Measurements from ENCODE around the gene CAV2.
"Not testable (repeated sequence)": the region's sequence is repeated elsewhere in the genome, so short reads cannot be mapped to it uniquely, and the experiment has no call there.

Gene CAV2, protein sequence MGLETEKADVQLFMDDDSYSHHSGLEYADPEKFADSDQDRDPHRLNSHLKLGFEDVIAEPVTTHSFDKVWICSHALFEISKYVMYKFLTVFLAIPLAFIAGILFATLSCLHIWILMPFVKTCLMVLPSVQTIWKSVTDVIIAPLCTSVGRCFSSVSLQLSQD

DNA sequence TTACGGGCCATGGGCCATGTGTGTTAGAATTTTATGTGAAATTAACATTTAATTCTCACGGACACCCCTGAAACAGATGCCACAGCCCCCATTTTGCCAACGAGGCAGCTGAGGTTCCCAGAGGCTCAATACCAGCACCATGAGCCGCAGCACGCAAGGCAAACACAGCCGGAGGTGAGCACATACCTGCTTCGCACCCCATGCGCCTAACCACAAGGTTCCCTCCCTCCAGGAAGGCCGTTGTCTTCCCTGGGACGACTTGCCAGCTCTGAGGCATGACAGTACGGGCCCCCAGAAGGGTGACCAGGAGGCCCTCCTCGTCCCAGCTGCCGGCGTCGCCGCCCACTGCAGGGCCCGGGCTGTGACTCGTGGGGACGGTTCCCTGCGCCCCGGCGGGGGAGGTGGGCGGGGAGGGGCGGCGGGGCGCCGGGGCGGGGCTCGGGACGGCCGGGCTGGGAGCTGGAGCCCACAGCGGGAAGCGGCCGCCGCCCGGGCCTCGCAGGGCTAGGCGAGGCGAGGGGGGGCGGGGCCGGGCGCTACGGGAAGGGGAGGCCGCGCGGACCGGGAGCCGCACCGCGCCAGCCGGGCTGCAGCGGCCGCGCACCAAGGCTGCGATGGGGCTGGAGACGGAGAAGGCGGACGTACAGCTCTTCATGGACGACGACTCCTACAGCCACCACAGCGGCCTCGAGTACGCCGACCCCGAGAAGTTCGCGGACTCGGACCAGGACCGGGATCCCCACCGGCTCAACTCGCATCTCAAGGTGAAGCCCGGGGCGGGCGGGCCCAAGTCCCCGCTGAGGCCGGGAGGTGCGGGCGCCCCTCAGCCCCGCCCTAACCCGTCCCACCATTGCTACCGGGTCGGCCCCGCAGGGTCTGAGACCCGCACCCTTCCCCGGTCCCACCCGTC, at the start of gene CAV2:
TSS of gene CAV2 (plus strand) at position 571 of the 910 bp plus-strand sequence. CDS start at position 615, 44 bp downstream.
- in situ Hi-C loops (cut with HindIII; ENCODE audit: low sequenced_read_pairs): no loop called here

DNA sequence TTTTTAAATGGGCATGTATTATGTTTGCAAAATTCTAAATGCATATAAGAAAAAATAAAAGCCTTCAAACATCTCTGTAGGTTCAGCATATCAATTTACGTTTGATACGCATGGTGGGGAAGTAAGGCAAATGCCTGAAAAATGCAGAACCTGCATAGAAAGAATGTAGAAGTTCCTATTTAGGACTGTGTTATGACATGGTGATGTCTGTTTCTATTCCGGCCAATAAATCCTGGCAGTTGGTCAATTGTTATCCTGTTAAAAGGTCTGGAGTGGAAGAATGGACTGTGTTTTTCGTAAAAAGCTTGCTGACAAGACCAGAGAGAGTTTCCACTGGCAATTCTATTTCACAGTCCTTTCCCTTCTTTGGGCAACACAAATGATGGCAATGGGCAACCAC, 49.6 kb upstream of the CAV2 start:
- in situ Hi-C loops (cut with HindIII; ENCODE audit: low sequenced_read_pairs): loop anchor here (5.0 kb wide), 1 partner anchor 33 kb away; no protein-coding TSS in a partner anchor

DNA sequence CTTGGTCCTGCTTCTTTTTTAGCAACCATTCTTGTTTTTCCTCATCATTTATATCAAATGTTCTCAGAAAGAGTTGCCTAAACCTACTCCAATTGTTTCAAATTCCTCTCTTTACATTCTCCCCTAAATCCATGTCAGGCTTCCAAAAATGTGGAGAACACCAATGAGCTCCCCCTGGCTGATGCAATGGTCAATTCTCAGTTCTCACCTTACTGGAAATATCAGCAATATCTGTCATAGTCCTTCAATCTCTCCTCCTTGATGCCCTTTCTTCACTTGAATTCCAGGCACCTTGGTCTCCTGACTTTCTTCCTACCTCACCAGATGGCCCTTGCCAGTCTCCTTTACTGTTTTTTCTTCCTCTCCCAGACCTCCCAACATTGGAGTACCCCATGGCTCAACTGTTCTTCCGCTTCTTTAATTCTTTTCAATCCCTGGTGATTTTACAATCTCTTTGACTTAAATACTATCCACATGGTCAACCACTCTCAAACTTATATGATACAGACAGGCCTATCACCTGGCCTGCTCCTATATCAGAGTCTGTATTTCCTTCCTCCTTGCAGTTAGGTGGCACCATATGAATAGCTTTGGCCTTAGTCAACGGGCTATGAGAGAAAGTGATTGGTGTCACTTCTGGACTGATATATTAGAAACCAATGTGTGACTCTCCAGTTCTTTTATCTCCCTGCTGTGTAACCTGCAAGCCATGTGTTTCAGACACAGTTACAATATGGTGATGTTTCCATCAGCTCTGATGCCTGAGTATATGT, 47.4 kb upstream of the CAV2 start:
- in situ Hi-C loops (cut with HindIII; ENCODE audit: low sequenced_read_pairs): loop anchor here (5.0 kb wide), 1 partner anchor 35 kb away; no protein-coding TSS in a partner anchor

DNA sequence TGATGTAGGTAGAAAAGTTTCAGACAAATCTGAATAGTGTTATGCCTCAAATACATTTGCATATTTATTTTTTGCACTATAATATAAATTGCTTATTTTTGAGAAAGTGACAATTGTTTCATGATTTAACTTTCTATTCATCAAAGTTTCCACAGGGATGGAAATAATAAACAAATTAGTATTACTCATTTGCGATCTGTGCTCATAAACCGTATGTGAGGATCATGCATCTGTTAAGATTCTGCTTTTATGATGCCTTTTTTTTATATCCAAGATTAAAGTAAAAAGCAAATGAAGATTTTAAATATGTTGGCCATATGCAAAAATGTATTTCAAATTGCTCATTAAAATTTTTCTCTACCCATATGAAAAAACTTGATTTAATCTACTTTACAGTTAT, 45.2 kb upstream of the CAV2 start:
- in situ Hi-C loops (cut with HindIII; ENCODE audit: low sequenced_read_pairs): loop anchor here (5.0 kb wide), 1 partner anchor 37 kb away; no protein-coding TSS in a partner anchor

DNA sequence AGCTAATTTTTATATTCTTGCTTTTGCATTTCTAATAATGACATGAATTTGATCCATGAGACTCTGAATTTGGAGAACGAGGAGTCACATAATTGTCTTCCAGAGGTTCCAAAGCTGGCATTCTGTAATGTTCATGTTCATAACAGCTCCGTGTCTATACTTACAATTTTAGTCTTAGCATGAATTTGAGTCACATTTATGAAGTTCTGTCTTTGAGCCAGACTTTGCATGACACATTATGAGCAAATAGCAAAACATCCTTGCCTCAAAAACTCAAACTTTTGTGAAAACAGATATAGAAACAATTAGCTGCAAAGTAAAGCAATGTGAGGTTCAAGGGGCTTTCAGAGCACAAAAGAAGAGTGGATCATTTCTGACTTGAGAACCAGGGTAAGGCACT, 44.5 kb upstream of the CAV2 start:
- in situ Hi-C loops (cut with HindIII; ENCODE audit: low sequenced_read_pairs): no loop called here

DNA sequence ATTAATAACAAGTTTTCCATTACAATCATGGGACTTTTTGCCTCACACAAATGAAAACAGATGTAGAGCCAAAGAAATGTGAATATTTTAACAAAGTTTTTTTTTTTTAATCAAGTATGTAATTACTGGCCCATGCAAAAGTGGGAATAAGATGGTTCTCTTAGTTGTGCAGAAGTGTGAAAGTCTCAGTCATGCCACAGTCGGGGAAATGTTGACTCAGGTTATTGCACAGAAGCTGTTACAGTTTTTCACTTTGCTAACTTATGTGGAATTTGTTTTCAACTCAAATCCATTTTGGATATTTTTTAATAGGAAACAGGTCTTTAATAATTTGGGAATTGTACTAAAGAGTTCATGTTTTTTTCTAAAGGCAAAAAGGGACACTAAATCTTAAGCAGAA, 44.0 kb upstream of the CAV2 start:
- in situ Hi-C loops (cut with HindIII; ENCODE audit: low sequenced_read_pairs): no loop called here

DNA sequence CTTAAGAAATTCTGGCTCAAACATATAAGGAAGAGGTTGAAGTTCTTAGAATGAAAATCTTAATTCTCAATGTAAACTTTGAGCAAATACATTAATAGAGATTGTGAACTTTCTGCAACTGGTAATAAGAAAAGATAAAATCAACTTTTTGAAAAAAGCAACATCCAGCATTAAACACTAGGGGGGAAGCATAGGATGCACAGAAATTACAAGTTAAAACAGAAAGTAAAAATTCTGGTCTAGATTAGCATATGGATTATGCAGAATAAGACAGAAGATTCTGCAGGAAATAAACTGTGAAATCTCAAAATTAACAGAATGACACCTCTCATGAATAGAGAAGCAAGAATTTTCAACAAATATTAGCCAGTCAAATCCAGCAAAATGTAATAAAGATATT, 38.0 kb upstream of the CAV2 start:
- in situ Hi-C loops (cut with HindIII; ENCODE audit: low sequenced_read_pairs): no loop called here

DNA sequence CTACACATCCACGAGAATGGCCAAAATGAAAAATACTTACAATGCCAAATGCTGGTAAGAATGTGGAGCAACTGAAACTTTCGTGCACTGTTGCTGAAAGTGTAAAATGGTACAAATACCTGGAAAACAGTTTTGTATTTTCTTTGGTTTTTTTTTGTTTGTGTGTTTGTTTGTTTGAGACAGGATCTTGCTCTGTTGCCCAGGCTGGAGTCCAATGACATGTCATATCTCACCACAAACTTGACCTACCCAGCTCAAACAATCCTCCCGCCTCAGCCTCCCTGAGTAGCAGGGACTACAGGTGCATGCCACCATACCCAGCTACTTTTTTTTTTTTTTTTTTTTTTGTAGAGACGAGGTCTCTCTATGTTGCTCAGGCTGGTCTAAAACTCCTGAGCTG, 35.6 kb upstream of the CAV2 start:
- in situ Hi-C loops (cut with HindIII; ENCODE audit: low sequenced_read_pairs): no loop called here

DNA sequence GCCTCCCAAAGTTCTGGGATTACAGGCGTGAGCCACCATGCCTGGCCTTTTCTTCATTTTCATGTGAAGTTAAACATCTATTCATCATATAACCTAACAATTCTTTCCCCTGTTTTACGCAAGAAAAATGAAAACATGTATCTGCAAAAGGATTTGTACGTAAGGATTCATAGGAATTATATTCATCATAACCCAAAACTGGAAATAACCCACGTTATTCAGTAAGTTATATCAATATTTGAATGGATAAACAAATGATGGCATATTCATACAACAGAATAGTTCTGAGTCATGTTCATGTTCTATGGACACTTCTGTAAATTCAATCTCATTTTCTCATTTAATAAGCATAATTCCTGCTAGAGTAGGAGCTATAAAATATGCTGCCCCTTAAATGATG, 35.2 kb upstream of the CAV2 start:
- in situ Hi-C loops (cut with HindIII; ENCODE audit: low sequenced_read_pairs): no loop called here

DNA sequence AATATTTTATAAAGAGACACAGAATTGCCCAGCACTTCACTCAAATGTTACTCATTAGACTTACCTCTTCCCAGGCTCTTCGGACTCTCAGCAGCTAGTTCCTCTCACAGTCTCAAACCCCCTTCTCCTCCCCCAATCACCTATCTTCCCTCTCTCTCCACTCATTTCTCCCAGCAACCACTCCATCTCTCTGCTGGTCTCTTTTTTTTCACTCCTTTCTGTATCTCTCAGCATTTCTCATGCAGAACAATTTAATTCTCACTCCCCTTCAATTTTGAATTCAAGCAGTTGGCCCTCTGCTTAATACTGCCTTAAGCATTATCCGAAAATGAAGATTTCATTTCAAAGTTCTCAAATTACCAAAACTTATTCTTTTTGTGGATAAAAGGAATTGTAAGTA, 34.4 kb upstream of the CAV2 start:
- in situ Hi-C loops (cut with HindIII; ENCODE audit: low sequenced_read_pairs): no loop called here

DNA sequence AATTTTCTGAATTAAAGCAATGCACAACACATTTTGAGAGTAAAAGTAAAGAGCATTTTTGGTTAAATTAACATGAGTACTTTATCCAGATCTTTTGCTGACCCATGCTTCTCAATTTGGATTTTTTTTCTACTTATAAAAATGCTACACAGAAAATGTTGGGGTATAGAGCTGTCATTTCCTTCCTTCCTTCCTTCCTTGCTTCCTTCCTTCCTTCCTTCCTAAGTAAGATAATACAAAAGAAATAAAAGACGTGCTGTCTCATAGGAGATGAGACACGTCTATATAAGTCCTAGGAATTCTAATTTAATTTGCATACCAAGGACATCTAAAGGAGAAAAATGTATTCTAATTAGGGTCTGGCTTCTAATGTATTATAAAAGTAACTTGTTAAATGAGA, 31.0 kb upstream of the CAV2 start:
- in situ Hi-C loops (cut with HindIII; ENCODE audit: low sequenced_read_pairs): no loop called here

DNA sequence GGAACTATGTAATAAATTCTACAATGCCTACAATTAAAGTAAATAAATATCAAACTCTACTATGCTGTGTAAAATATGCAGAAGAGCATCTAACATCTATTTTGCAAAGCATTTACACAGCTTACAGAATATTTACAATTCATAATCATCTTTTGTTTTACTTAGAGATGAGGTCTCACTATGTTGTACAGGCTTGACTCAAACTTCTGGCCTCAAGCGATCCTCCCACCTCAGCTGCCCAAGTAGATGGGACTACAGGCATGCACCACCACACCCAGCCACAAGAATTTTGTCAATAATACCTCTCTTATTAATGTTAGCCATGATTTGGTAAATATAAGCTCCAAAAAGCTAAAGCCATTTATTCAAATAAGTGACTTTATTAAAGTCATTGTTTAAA, 21.9 kb upstream of the CAV2 start:
- in situ Hi-C loops (cut with HindIII; ENCODE audit: low sequenced_read_pairs): no loop called here

DNA sequence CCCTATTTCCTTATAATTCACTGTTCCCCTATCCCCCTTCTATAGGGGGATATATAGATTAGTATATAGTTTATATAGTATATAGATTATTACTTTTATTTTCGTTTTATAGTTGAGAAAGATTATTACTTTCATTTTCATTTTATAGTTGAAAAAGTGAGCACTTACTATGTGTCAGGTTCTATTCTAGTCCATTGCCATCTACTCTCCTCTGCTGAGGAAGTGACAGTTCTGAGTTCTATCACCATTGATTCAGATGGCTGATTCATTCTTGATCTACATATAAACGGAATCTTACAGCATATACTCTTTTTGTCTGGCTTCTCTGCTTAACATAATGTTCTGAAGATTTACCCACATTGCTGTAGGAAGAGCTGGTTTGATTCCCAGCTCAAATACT, 20.7 kb upstream of the CAV2 start:
- in situ Hi-C loops (cut with HindIII; ENCODE audit: low sequenced_read_pairs): no loop called here

DNA sequence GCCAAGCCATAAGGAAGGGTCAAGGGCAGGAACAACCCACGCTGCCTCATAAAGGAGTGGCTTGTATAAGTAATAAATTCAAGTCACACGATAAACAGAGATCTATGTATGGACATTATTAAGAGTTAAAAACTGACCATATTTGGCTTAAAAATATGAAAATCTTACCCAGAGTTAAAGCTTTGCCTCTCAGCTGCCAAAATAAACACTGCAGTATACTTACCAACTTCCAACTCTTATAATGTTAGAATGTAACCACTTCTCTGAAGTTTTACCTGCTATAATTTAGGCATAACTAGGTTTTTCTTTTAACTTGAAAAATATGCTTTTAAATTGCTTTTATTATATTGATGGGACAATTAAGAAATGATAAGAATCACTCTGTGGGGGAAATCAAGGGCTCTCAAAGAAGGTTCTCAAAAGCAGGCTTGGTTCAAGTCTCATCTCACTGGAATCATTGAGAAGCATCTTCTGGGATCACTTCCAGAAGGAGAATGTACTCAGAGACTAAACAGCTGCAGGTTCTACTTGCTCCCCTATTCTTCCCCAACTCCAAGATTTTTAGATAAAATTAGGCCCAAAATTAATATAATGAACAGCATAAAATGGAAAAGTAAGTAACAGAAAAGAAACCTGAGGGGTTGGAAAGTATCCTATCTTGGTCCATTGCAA, 16.1 kb upstream of the CAV2 start:
- in situ Hi-C loops (cut with HindIII; ENCODE audit: low sequenced_read_pairs): no loop called here

DNA sequence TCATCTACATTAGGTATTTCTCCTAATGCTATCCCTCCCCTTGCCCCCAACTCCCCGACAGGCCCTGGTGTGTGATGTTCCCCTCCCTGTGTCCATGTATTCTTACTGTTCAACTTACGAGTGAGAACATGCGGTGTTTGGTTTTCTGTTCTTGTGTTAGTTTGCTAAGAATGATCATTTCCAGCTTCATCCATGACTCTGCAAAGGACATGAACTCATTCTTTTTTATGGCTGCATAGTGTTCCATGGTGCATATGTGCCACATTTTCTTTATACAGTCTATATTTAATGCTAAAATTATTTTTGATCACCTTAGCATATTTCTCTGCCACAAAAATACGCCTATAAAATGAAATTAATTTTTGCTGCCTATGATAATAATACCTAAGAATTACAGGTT, 15.1 kb upstream of the CAV2 start:
- in situ Hi-C loops (cut with HindIII; ENCODE audit: low sequenced_read_pairs): not testable (repeated sequence)

DNA sequence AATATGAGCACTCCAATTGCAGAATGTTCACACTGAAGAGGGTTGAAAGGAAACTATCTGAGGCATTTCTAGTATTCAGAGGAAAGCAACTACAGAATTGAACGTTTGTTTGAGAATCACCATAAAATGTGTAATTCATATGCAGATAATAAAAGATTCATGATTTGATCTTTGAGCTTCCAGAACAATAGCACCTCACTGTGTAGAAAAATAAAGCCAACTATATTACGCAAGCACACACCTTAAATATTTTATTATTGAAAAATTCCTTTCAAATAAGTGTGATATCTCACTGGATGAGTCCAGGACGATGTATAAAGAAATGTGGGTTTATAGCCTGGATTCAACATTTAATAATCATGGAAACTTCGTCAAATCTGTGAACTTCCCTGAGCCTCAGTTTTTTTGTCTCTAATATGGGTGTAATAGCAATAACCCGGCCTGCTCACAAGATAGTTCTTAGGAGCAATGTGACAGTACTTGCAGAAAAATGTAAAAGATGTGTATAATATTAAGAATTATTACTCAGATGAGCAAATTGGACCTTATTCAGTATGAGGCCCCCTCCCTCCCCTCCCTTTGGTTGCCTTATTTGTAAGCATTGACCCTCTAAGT, 11.5 kb upstream of the CAV2 start:
- in situ Hi-C loops (cut with HindIII; ENCODE audit: low sequenced_read_pairs): loop anchor here (5.0 kb wide), 1 partner anchor 106 kb away; no protein-coding TSS in a partner anchor

DNA sequence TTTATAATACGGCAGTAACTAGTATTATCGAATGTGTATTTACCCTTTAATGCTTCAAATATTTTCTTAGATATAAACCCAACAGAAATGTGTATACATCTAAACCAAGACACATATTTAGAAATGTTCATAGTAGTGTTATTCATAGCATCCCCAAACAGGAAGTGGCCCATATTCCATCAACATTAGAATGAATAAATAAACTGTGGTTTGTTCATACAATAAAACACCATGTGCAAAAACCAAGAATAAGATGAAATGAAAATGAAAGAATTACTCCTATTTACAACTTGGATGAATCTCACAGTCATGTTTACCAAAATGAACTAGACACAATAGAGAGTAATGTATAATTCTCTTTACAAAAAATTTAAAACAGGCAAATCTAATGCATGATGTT, 9.2 kb upstream of the CAV2 start:
- in situ Hi-C loops (cut with HindIII; ENCODE audit: low sequenced_read_pairs): no loop called here

DNA sequence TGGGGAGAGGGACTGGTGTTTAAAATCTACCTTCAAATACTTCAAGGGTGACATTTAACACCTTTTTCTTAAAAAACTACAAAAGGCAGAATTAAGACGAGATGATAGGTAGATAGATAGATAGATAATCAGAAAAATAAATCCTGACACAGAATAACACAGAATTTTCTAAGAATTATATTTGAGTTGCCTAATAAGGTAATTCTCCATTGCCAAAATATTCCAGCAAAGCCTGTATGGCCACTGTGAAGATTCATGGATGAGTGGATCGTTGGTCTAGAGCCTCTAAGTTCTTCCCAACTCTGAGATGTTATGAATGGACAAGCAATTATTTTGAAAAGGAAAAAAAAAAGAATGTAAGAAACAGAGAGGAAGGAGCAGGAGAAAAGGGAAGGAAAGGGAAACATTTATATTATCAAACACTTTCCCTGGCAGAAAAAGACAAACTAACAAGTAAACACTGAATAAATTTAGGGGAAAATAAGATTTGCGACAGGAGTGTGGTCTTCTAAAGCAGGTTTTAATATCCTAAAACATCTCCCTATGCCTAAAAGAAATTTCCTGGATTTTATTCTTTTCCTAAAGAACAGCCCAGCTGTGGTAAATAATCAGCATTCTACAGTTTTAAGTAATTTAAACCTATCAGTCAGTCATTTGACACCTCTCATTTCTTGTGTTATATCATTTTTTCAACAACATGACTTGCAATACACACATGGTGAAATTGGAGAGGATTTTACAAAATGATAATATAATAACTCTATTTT, 7.5 kb upstream of the CAV2 start:
- in situ Hi-C loops (cut with HindIII; ENCODE audit: low sequenced_read_pairs): no loop called here

DNA sequence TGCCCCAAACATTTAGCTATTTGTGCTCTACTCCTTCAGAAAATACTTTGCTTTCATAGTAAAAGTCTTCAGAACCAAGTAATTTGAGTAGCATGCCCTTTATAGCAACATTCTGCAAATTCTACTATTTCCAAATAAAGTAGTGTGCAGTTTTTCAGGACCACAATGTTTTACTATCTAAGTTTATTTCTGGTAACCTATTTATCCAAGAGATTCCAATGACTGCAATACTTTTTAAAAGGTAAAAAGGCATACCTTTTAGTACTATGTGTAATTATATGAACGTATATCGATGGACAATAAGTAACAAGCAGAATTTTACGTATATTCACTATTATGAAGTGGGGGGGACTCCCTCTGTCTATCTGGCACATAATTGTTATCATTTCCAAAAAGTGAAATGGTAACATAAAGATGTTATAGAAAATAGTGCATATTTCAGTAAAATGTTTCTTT, 6.9 kb upstream of the CAV2 start:
- in situ Hi-C loops (cut with HindIII; ENCODE audit: low sequenced_read_pairs): no loop called here

DNA sequence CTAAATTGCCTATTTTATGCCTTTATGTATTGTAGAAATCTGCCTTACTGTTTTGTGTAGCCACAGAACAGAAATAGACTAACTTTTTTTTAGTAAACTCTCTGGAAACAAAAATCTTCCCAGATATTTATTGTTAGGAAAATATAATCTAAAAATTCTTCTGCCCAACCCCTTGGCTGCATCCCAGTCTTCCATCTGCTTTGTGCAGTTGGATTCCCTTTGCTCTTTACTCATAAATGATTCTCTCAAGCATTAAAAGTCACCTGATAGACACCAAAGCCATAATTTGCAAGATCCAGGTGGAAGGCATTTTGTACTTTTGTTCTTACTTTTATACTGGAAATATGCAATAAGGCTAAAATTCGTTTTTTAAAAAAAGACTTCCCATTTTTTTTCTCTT, 6.1 kb upstream of the CAV2 start:
- in situ Hi-C loops (cut with HindIII; ENCODE audit: low sequenced_read_pairs): no loop called here

All from endothelial cell of hepatic sinusoid (primary cell).